Measurements from ENCODE around the gene P4HB. TPM values are rescaled to one million over a fixed set of nuclear protein-coding genes. Genes with fewer than 3 reads are reported as not detected.
A peak's percentile ranks its signal among the peaks of the same experiment; 100 is the strongest.

P4HB gene
- total RNA-seq, 1 donor from 2014 or later: 463 TPM

DNA sequence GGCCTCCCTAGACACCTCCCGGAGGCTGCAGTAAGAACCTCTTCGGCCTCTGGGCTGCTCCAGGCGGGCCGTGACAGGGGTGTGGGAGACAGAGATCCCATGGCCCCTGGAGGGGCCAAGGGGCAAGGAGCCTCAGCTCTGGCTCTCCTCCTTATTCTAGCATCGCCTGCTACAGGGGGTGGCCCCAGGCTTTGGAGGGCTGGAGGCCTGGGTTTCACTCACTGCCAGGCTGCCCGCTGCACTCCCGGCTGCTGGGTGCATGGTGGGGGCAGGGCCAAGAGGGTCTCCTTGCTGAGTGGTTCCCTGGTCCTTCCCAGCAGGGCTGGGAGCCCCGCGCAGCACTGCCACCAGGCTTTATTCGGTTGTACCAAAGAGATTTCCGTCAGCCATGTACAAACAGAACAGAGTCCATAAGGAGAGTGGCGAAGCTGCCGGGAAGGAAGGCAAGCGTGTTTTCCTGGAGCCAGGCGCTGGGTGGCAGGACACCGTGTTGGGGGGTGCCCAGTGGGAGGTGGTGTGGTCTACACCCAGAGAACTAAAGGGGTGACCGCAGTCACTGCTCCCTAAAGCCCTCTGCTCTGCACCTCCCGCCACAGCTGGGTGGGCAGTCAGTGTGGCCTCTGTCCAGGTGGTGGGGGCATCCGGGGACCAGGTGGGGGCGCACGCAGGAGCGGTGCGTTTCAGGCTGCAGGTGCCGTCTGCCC is 43.7 kb upstream of the P4HB start:
- no peak for DNase-seq (ENCODE audit: extremely low spot score in 2 of 2)
- H3K27me3 ChIP-seq: no peaks in the 10 kb centered on the region
- H3K36me3 ChIP-seq: peaks cover 0 to 24% of the 10 kb centered on the region in 2 donors
- no peaks in the 10 kb centered on the region for H3K9me3 ChIP-seq
- no peak overlapping the region for H3K4me3 ChIP-seq
- no peak overlapping the region for H3K27ac ChIP-seq
- peaks cover 15% of the 10 kb centered on the region for H3K4me1 ChIP-seq
- TF ChIP-seq POLR2A (IDR thresholded peaks at IDR 0.05) (no peak), POLR2AphosphoS5 (IDR thresholded peaks at IDR 0.05; ENCODE audit: insufficient read depth in 1 of 2, low read depth in 1 of 2) (no peak)
- TF ChIP-seq, protein P1, sequence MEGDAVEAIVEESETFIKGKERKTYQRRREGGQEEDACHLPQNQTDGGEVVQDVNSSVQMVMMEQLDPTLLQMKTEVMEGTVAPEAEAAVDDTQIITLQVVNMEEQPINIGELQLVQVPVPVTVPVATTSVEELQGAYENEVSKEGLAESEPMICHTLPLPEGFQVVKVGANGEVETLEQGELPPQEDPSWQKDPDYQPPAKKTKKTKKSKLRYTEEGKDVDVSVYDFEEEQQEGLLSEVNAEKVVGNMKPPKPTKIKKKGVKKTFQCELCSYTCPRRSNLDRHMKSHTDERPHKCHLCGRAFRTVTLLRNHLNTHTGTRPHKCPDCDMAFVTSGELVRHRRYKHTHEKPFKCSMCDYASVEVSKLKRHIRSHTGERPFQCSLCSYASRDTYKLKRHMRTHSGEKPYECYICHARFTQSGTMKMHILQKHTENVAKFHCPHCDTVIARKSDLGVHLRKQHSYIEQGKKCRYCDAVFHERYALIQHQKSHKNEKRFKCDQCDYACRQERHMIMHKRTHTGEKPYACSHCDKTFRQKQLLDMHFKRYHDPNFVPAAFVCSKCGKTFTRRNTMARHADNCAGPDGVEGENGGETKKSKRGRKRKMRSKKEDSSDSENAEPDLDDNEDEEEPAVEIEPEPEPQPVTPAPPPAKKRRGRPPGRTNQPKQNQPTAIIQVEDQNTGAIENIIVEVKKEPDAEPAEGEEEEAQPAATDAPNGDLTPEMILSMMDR (IDR thresholded peaks at IDR 0.05): no peak
- intact Hi-C loops (cut with DNase I): no loop called here

DNA sequence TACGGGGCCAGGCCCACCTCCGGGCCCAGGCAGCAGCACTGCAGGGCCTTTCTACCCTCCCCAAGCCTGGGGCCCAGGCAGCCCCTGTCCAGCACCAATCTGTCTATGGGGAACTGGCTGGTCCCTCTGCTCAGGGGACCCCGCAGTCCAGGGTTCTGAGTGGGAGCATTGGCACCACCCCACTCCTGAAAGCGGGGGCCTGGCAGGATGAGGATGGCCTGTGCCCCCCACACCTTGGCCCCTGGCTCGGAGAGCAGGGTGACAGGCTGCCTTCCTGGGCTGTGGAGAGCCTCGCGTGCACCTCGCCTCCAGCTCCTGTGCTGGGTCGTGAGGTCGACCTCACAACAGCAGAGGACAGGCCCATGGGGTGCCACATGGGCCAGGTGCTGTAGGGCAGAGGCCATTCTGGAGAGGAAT is 43.1 kb upstream of the P4HB start:
- H3K4me3 ChIP-seq: no peak overlapping the region
- H3K36me3 ChIP-seq: peaks cover 0 to 29% of the 10 kb centered on the region in 2 donors
- intact Hi-C loops (cut with DNase I): no loop called here
- no peak overlapping the region for H3K27ac ChIP-seq
- peaks cover 15% of the 10 kb centered on the region for H3K4me1 ChIP-seq
- H3K9me3 ChIP-seq: no peaks in the 10 kb centered on the region
- no peak for DNase-seq (ENCODE audit: extremely low spot score in 2 of 2)
- no peaks in the 10 kb centered on the region for H3K27me3 ChIP-seq
- TF ChIP-seq POLR2A (IDR thresholded peaks at IDR 0.05) (no peak), POLR2AphosphoS5 (IDR thresholded peaks at IDR 0.05; ENCODE audit: insufficient read depth in 1 of 2, low read depth in 1 of 2) (no peak)
- TF ChIP-seq, protein P1 (IDR thresholded peaks at IDR 0.05): no peak

DNA sequence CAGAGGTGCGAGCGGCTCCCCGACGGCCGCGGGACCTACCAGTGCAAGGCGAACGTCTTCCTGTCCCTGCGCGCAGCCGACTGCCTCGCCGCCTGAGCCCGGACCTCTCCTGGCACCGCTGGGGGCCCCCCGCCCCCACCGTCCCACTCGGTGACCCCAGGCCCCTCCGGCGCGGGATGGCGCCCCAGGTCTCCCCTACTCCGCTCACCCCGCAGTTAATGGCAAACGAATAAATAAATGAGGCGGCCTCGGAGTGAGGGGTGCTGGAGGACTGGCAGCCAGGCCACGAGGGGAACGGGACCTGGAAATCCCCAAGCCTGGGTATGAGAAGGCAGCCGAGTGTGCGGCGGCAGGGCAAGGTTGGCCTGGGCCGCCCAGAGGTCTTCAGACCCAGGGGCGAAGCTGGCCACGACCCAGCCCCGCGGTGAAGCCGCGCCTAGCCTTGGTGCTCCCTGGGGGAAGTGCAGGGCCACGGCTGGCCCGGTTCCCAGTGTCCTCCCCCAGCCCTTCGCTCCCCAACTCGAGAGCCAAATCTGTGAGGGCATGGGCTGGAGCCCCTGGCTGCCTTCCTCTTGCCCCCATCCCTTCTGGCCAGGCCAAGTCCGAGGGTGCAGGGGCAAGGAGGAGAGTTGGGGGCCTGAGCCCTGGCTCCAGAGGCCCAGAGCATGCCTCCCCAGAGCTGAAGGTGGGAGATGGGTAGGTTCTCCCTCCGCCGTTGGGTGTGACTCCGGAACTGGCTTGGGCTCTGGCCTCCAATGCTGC is 42.5 kb upstream of the P4HB start:
- Histone ChIP-seq H3K9me3 (no peaks in the 10 kb centered on the region), H3K27ac (no peak overlapping the region), H3K4me1 (peaks cover 15% of the 10 kb centered on the region), H3K4me3 (peak overlapping the region; percentile 33 to 51), H3K36me3 (peaks cover 0 to 35% of the 10 kb centered on the region in 2 donors), H3K27me3 (no peaks in the 10 kb centered on the region)
- DNase-seq (ENCODE audit: extremely low spot score in 2 of 2): no peak
- TF ChIP-seq POLR2AphosphoS5 (IDR thresholded peaks at IDR 0.05; ENCODE audit: insufficient read depth in 1 of 2, low read depth in 1 of 2) (no peak), POLR2A (IDR thresholded peaks at IDR 0.05) (no peak)
- TF ChIP-seq, protein P1 (IDR thresholded peaks at IDR 0.05): no peak
- intact Hi-C loops (cut with DNase I): no loop called here

DNA sequence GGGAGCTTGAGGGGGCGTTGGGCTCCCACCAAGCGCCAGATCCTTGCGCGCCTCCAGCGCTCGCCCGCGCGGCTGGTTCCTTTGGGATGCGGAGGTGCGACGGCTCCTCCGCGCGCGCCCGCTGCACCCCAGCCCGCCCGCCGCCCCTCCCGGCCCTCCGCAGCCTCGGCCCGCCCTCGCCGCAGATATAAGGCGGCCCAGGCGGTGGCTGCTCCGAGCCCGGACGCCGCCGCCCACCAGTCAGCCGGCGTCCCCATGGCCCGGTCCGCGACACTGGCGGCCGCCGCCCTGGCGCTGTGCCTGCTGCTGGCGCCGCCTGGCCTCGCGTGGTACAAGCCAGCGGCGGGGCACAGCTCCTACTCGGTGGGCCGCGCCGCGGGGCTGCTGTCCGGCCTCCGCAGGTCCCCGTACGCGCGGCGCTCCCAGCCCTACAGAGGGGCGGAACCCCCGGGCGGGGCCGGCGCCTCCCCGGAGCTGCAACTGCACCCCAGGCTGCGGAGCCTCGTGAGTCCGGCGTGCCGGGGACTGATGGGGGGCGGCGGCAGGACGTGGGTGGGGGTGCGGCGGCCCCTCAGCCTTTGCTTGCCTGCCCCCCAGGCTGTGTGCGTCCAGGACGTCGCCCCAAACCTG is 41.8 kb upstream of the P4HB start, which contains the start of gene NPB:
Gene NPB (plus strand): TSS at position 216 of the 630 bp plus-strand sequence. CDS start 40 bp downstream, at position 256.
- Histone ChIP-seq H3K27ac (no peak within 1 kb of the TSS), H3K4me1 (peaks cover 15% of the 10 kb centered on the region), H3K4me3 (peak within 1 kb of the TSS; percentile 33 to 51), H3K27me3 (no peaks in the 10 kb centered on the region), H3K9me3 (no peaks in the 10 kb centered on the region), H3K36me3 (peaks cover 0 to 36% of the 10 kb centered on the region in 2 donors)
- DNase-seq (ENCODE audit: extremely low spot score in 2 of 2): no peak
- TF ChIP-seq POLR2AphosphoS5 (IDR thresholded peaks at IDR 0.05; ENCODE audit: insufficient read depth in 1 of 2, low read depth in 1 of 2) (no peak), POLR2A (IDR thresholded peaks at IDR 0.05) (no peak)
- TF ChIP-seq, protein P1 (IDR thresholded peaks at IDR 0.05): no peak
- intact Hi-C loops (cut with DNase I): no loop called here

All from vagina (tissue), 2 donors.